HG02943 (cell line): ENCODE measurements around the gene TRRAP.
"Not testable (repeated sequence)": the region's sequence is repeated elsewhere in the genome, so short reads cannot be mapped to it uniquely, and the experiment has no call there.

Experiments used
- ATAC-seq: cut with Tn5 transposase; IDR thresholded peaks from one replicate; pipeline ENCODE4 v1.9.1; 2021; ENCODE audit warnings: mild to moderate bottlenecking, low read depth, moderate library complexity; ENCODE audit not compliant: unreplicated experiment

TRRAP gene

GRCh38 chr7:99040104-99040958, 162.0 kb downstream of the TRRAP start:
- no peak for ATAC-seq

- no peak for ATAC-seq
Observed at GRCh38 chr7:99041526-99041925, 163.2 kb downstream of the TRRAP start.

DNA sequence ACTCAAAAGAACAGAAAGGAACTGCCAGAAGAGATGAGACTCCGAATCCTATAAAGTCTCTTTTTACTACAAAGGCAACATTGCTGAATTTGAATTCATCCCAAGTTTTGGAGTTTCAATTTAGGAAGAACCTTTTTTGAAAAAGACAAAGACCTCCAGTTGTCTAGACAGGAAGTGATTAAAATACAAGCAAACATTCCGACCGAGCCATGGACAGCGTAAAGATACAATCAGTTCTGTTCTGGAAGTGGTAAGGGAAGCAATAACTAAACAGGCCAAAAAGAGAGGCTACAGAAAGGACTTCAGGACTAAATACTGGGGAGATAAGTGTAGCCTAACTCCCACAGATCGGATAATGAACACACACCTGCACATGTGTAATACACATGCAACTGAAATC, 164.6 kb downstream of the TRRAP start:
- no peak for ATAC-seq

DNA sequence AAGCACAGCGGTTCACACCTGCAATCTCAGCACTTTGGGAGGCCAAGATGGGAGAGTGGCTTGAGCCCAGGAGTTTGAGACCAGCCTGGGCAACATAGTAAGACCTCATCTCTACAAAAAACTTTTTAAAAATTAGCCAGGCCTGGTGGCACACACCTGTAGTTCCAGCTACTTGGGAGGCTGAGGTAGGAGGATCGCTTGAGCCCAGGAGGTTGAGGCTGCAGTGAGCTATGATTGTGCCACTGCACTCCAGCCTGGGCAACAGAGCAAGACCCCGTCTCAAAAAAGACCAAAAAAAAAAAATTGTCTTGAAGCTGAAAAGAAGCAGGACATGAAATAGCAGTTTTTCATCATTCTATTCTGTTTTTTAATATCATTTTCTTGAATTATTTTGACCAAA, 166.5 kb downstream of the TRRAP start:
- ATAC-seq = not testable (repeated sequence)

GRCh38 chr7:99046262-99046661, 167.9 kb downstream of the TRRAP start:
- ATAC-seq = not testable (repeated sequence)

DNA sequence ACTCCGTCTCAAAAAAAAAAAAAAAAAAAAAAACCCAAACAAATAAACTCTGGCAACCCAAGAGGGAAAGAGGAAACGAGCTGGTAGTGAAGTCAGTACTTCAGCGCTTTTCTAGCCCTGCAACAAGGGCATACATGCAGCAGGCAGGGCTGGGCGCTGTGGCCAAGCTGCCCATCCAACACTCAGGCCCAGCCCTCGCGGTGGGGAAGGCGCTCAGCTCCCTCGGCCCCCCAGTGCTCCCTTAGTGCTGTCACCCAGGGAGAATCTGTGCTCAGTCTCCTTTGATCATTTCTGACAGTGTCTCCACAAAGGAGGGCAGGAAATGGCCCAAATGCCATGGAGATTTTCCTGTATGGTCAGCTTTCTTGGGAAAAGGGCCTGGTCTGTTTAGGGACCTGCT, 168.4 kb downstream of the TRRAP start:
- no peak for ATAC-seq

GRCh38 chr7:99047526-99048077, 169.3 kb downstream of the TRRAP start:
- ATAC-seq = no peak

DNA sequence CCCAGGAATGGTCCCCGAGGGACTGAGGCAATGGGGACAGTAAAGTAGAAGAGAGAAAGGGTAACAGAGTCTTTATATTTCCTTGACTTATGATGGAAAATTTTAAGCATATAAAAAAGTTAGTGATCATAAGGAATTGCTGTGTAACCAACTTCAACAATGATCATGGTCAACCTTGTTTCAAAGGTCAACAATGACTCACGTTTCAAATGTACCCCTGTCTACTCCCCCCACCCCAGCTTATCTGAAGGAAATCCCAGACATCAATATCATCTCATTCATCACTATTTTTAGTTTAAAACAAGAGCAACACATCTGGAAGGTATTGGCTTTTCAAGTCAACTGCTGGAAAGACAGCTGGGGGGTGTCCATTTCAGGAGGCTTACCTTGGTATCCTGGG, 172.6 kb downstream of the TRRAP start:
- ATAC-seq = no peak

DNA sequence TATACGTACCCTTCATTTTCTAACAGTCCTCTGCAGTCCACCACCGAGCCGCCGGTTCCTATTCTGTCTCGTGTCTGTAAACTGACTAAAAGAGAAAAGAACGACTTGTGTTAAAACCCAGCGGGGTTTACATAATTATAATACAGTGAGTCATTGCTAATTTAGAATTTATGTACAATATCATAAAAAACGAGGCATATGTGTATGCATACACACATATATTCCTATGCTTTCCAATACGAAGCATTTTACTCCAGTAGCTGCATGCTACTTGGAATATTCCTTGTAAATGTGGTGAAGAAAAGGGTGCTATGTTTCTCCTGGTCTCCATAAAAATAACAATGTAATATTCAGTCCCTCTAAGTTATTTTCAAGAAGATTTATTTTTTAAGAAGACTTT, 176.4 kb downstream of the TRRAP start:
- ATAC-seq = no peak

GRCh38 chr7:99061001-99061776, 182.9 kb downstream of the TRRAP start:
- ATAC-seq = no peak
